ENCODE data around the gene DEFB124.
A peak's percentile ranks its signal among the peaks of the same experiment; 100 is the strongest.

The DEFB124 gene

DNA sequence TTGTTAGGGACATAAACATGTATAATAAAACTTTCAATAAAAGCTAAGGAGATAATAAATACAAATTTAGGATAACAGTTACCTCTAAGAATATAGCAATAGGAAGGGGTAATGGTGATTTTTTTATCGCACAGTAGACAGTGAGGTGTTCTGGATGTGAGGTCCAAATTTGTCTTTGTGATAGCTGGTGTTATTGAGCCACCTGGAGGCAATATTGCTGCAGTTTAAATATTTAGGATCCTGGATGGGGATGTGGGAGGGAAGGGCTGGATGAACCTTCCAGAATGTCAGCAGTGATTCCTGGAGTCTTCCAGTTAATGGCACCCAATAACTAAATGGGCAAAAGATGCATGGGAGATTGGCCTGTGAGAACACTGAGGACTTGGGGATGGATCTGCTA is 20.6 kb downstream of the DEFB124 start:
- no peak for TF ChIP-seq CTCF (IDR thresholded peaks at IDR 0.05)

GRCh38 chr20:31452575-31452974 is 22.4 kb downstream of the DEFB124 start:
- no peak for TF ChIP-seq CTCF (IDR thresholded peaks at IDR 0.05)

DNA sequence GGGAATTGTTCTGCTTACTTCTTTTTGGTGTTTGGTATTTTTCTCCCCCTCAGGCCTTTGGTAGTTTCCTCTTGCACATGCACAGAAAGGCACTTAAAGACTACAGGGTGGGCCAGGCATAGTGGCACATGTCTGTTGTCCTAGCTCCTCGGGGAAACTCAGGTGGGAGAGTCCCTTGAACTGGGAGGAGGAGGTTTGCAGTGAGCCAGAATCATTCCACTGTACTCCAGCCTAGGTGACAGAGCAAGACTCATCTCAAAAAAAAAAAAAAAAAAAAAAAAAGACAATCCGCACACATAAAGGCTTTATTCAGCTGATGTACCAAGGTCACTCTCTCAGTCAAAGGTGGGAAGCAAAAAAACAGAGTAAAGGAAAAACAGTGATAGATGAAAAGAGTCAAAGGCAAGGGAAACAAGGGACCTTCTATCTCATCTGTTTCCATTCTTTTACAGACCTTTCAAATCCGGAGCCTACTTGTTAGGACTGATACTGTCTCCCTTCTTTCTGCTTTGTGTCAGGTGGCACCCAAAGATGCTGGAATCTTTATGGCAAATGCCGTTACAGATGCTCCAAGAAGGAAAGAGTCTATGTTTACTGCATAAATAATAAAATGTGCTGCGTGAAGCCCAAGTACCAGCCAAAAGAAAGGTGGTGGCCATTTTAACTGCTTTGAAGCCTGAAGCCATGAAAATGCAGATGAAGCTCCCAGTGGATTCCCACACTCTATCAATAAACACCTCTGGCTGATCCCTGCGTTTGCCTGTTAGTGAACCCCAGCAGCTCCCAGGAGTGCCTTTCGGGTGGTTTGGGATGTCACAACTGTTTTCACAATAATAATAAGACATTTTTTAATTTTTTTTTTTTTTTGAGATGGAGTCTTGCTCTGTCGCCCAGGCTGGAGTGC is 25.2 kb downstream of the DEFB124 start:
- no peak for TF ChIP-seq CTCF (IDR thresholded peaks at IDR 0.05)

- TF ChIP-seq CTCF (IDR thresholded peaks at IDR 0.05), result no peak
Observed at GRCh38 chr20:31446084-31446819, 28.7 kb downstream of the DEFB124 start.

- TF ChIP-seq CTCF (IDR thresholded peaks at IDR 0.05), result peak; percentile 54
Observed at GRCh38 chr20:31440012-31440659, 34.8 kb downstream of the DEFB124 start, which contains the start of gene DEFB123. Gene DEFB123, plus strand, starts transcription at chr20:31440632. Its CDS starts 67 bp downstream, at chr20:31440699.

DNA sequence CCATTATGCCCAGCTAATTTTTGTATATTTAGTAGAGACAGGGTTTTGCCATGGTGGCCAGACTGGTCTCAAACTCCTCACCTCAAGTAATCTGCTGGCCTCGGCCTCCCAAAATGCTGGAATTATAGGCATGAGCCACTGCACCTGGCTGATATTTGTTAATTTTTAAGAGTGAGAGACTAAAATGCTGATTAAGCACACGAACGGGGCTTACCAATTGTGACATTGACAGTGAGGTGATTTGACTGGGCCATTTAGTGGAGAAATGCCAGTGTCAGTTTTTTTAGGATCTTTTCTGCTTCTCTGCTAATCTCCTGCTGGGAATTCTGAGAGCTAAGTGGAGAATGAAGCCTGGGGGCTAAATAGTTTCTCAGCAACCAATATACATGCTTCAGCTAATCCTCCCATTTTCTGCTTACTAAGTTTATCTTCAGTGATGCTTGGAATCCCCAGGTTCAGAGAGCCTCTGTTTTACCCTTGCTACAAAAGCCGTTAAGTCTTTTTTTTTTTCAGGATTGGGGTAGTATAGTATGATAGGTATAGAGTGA is 44.3 kb downstream of the DEFB124 start:
- no peak for TF ChIP-seq CTCF (IDR thresholded peaks at IDR 0.05)

DNA sequence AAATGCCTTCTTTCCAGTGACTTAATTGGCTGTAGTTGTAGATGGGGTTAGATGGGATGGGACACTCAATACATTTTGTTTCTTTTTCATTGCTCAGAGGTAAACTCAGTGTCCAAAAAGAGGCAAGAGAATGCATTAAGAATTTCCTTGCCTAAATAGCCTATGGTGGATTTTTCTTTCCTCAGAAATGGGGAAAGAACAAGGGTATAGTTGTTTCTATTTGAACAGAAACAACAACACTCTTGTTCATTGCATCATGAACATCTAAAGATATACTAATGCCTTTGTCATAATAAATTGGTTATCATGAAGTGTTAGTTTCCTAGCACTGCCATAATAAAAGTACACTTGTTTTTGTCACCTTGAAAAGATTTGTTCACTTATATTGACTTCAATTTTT is 49.1 kb downstream of the DEFB124 start:
- no peak for TF ChIP-seq CTCF (IDR thresholded peaks at IDR 0.05)
